PC-9 (cell line): Measurements from ENCODE around the gene MOB1A.

ENCODE experiments used
- EZH2 ChIP-seq: fragments of 200-600 bp; sonication (generic); IDR thresholded peaks from 2 replicates; pipeline ENCODE4 v1.8.0; 2017; ENCODE audit warnings: antibody characterized with exemption, low read depth
- TF ChIP-seq, protein P1 (sequence below): fragments of 200-600 bp; sonication (generic); conservative IDR thresholded peaks from 2 replicates; pipeline ENCODE4 v1.6.1; 2017; ENCODE audit warnings: mixed run types, antibody characterized with exemption, mild to moderate bottlenecking, moderate library complexity

DNA sequence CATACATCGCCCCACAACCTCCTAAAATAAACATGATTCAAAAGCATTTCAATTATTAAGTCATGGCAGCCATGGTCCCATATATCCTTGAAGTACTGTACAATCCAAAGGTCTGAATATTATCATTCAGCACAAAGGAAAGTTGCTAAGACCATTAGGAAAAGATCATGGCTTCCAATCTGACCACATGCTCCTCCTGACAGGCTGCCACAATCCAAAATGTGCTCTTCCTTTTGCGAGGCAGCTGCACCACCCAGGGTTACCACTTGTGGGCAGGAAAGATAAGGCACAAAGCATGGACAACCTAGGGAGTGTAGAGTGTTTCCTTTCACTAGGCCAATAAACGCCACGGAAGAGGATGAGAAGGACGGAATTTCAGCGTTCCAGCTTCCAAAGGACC, 36.3 kb downstream of the MOB1A start:
- TF ChIP-seq, protein P1, sequence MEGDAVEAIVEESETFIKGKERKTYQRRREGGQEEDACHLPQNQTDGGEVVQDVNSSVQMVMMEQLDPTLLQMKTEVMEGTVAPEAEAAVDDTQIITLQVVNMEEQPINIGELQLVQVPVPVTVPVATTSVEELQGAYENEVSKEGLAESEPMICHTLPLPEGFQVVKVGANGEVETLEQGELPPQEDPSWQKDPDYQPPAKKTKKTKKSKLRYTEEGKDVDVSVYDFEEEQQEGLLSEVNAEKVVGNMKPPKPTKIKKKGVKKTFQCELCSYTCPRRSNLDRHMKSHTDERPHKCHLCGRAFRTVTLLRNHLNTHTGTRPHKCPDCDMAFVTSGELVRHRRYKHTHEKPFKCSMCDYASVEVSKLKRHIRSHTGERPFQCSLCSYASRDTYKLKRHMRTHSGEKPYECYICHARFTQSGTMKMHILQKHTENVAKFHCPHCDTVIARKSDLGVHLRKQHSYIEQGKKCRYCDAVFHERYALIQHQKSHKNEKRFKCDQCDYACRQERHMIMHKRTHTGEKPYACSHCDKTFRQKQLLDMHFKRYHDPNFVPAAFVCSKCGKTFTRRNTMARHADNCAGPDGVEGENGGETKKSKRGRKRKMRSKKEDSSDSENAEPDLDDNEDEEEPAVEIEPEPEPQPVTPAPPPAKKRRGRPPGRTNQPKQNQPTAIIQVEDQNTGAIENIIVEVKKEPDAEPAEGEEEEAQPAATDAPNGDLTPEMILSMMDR: peak; percentile 32; the same call in 1 of the 2 replicates
- TF ChIP-seq EZH2: no peak
